Lower leg skin (tissue), 3 donors: Measurements from ENCODE around the gene COL27A1.

Source experiments
- CTCF ChIP-seq, 3 donors: fragments of 450-650 bp; IDR thresholded peaks; one replicate each; pipeline ENCODE4 v1.5.1; 2016; ENCODE audit warnings: antibody characterized with exemption in 3 of 3, mild to moderate bottlenecking in 3 of 3, moderate library complexity in 2 of 3
- POLR2A ChIP-seq, 2 donors: fragments of 450-650 bp; IDR thresholded peaks; one replicate each; pipeline ENCODE4 v1.6.1; 2016 to 2017; ENCODE audit warnings: antibody characterized with exemption in 2 of 2, mild to moderate bottlenecking in 1 of 2, moderate library complexity in 1 of 2

DNA sequence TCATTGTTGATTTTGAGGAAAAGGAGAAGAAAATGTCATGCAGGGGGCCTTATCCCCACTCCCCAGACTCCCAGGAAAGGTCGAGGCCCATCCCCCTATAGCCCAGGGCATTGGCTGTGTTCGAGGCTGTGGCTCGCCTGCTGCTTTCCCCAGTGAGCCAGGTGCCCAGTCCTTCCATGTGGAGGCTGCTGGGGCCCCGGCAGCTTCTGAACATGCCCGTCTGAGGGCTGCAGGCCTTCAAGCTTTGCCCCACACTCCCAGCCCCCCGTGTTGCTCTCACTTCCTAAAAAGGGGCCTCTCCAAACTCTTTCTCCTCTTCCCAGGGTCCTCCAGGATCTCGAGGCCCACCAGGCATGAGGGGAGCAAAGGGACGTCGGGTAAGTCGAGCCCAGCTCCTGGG lies 102.9 kb downstream of the COL27A1 start:
- no peak for TF ChIP-seq CTCF (IDR thresholded peaks at IDR 0.05)
- no peak for TF ChIP-seq POLR2A (IDR thresholded peaks at IDR 0.05)
